Activated CD8-positive, alpha-beta memory T cell treated with anti-CD3 and anti-CD28 coated beads for 1 hour (primary cell): ENCODE data around the gene KDM6A.
"Not testable (repeated sequence)": the region's sequence is repeated elsewhere in the genome, so short reads cannot be mapped to it uniquely, and the experiment has no call there.

Experiments
- DNase-seq, 2 donors: peaks; one replicate each; pipeline ENCODE4 v3.0.0-alpha.2; 2020; ENCODE audit warnings: low read depth in 1 of 2; ENCODE audit errors: extremely low read depth in 1 of 2

The KDM6A gene

DNA sequence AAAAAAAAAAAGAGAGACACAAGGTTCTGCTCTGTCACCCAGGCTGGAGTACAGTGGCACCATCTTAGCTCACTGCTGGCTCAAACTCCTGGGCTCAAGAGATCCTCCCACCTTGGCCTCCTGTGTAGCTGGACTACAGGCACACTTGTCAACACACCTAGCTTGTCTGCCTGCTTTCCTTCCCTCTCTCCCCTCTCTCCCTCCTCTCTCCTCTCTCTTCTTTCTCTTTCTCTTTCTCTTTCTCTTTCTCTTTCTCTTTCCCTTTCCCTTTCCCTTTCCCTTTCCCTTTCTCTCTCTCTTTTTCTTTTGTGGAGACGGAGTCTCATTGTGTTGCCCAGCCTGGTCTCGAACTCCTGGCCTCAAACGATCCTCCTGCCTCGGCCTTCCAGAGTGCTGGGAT is 195.6 kb downstream of the KDM6A start:
- no peak for DNase-seq

DNA sequence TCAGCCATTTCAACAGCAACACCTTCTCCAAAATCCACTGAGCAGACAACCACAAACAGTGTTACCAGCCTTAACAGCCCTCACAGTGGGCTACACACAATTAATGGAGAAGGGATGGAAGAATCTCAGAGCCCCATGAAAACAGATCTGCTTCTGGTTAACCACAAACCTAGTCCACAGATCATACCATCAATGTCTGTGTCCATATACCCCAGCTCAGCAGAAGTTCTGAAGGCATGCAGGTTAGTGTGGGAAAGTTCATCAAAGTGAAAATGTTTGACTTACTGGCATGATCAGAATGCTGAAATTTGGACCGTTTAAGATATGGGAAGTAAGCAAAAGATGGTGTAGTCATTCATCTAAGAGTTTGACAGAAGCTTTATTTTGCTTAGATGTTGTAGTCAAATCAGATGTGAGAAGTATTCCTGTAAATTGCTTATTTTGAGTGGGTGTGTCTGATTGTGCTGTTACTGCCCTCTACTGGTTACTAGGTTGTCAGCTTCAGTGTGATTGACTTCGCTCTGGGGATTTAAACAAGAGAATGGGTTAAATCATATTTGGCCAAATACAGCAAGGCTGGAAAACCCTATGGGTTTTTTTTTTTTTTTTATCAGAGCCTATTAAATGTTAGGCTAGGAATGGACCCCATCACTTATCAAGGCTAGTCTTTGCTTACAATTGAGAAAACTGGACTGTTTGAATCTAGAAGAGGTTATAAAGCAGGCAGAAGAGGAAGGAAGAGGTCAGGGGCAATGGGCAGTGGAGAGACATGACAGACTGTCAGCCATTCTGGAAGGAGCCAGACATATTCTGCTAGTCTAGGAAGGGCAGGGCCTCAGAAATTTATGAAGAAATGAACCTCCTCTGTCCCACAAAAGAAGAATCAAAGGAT is 197.4 kb downstream of the KDM6A start:
- DNase-seq: no peak

DNA sequence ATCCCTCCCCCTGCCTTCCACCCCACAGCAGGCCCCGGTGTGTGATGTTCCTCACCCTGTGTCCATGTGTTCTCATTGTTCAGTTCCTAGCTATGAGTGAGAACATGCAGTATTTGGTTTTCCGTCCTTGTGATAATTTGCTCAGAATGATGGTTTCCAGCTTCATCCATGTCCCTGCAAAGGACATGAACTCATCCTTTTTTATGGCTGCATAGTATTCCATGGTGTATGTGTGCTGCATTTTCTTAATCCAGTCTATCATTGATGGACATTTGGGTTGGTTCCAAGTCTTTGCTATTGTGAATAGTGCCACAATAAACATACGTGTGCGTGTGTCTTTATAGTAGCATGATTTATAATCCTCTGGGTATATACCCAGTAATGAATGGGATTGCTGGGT is 200.0 kb downstream of the KDM6A start:
- DNase-seq: not testable (repeated sequence)

DNA sequence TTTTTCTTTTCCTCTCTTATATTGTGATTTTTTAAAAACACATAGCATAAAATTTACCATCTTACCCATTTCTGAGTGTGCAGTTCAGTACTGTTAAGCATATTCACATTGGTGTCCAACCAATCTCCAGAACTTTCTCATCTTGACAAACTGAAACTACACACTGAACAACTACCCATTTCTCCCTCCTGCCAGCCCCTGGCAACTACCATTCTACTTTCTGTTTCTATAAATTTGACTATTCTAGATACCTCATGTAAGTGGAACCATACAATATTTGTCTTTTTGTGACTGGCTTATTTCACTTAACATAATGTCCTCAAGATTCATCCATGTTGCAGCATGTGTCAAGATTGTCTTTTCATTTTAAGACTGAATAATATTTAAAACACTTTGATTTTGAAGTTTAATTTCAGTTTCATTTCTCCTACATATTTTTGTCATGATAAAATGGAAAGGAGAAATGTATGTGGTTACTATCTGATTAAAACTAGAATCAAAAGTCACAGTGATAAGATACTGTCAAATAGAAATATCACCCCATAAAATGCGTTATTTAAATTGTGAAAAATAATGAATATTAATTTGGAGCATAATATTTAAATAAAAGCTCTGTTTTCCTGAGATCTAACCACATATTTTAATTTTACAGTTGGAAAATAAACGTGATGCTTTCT is 204.9 kb downstream of the KDM6A start:
- no peak for DNase-seq

DNA sequence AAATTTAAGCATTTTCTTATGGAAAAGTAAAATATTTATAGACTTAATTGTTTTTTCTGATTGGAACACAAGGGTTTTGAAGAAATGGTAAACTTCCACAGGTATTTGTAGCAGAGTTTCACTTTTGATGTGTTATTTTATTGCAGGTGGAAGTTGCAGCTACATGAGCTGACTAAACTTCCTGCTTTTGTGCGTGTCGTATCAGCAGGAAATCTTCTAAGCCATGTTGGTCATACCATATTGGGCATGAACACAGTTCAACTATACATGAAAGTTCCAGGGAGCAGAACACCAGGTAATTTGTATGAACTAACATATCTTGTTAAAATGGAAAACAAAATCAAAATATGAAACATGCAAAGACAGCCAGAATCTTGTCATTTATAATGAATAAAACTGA is 210.3 kb downstream of the KDM6A start:
- DNase-seq: no peak

DNA sequence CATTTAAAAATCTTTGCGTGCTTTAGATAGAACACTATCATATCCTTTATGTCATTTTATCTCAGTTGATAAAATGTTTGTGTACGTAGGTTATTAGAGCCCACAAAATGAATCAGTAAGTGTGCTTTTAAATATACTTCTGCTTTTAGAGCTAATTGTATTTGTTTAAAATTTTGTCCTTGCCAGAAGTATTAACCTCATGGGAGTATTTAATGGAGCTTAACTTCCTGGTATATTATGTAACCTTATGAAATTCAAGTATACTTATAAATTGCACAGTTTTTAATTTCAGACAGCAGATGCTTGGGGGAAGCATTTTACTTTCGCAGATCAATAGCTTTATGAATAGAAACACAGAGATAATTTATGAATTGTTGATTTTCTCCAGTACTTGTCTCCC is 237.5 kb downstream of the KDM6A start:
- DNase-seq: no peak

DNA sequence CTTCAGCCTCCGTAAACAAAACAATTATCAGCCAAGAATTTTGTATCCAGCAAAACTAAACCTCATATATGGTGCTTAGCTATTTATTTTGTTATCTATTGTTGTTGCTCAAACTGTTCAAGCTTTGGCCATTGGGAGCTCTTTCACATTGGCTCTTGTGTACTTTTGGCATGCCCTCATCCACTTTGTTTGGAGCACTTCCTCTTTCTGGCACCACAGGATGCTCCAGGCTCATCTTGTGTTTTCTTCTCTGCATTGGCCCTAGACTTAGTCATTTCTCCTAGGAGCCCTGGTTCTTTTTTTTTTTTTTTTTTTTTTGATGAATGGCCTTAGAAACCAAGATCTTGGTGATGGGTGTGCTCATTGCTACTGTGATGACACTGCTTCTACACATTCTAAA is 253.2 kb downstream of the KDM6A start:
- DNase-seq: no peak

DNA sequence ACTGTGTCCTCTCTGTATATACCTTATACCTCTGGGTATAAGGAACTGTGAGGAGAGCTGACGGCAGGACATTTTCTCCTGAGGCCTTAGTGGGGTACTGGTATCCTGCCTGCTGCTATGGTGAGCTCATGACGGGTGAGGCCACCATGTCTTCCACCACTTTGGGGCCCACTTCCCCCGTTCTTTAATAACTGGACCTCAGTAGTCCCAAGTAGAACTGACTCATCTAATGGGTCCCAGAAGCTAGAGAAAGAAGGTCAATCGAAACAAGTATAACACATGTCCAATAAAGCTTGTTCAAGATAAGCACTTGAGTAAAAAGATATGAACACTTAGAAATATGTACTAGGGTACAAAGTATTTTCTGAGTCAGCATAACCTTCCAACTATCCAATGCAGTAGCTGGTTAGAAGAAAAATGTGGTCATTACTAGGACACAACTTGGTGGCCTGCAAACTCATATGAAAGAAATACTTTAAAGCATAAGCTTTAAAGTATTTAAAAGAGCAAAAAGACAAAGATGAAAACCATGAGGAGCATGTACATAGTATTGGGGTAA is 256.0 kb downstream of the KDM6A start:
- DNase-seq: no peak

DNA sequence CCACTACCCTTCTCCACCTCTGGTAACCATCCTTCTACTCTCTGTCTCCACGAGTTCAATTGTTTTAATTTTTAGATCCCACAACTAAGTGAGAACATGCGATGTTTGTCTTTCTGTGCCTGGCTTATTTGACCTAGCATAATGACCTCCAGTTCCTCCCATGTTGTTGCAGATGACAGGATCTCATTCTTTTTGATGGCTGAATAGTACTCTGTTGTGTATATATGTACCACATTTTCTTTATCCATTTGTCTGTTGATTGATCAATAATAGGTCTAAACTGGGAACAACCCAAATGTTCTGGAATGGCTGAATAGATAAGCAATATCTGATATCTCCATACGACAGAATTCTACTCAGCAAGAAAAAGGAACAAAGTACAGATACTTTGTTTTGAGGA is 260.5 kb downstream of the KDM6A start:
- DNase-seq: no peak

DNA sequence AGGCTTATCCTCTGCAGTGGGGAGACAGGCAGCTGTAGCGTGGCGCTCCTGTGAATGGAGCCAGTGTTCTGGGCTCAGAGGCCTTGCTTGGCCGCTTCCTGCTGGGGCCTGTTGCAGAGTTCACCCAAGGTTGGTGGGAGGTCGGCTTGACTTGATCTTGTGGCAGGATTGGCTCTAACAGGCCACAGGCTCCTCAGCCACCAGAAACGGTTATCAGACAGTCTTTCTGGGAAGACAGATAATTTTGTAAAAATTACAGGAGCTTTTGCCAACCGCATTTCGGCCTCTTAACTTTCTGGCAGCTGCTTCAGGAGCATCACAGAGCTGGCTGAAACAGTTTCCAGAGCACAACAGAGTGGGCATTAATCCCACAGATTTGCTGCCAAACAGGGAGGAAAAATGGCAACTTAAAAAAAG is 261.3 kb downstream of the KDM6A start:
- no peak for DNase-seq

DNA sequence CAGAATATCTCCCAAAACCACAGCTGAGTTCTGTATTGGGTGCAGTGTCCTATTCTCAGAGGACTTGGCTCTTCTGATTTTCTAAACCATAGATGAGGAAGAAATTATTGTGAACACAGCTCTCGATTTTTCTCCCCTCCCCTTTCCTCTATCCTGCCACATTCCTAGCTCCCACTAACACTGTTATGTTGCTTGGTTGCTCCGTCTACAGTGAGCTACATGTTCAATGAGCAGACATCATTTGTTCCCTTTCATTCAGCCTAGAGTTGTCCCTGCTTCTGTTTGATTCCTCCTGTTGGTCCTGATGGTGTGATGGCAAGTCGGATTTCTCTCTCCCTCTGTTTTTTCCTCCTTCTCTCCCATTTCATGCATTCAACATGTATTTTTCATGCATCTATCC is 261.8 kb downstream of the KDM6A start:
- DNase-seq: no peak

DNA sequence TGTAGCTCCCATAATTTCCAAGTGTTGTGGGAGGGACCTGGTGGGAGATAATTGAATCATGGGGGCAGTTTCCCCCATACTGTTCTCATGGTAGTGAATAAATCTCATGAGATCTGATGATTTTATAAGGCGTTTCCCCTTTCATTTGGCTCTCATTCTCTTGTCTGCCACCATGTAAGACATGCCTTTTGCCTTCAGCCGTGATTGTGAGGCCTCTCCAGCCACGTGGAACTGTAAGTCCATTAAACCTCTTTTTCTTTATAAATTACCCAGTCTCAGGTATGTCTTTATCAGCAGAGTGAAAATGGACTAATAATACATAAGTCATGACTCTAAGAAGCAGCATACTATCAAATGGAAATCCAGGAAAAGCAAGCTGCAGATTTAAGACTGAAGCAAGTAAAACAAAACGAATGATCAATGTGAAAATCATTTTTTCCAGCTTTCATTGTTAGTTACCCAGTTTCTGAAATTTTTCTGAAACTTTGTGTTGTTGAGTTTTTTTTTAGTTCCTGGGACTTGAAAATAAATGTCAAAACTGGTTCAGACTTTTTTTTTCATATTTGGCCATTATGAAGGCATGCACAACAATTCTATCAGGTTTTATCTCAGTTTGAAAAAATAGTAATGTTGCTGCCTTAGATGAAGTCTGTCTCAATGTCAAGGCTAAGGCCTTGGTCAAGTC is 262.5 kb downstream of the KDM6A start:
- not testable (repeated sequence) for DNase-seq

DNA sequence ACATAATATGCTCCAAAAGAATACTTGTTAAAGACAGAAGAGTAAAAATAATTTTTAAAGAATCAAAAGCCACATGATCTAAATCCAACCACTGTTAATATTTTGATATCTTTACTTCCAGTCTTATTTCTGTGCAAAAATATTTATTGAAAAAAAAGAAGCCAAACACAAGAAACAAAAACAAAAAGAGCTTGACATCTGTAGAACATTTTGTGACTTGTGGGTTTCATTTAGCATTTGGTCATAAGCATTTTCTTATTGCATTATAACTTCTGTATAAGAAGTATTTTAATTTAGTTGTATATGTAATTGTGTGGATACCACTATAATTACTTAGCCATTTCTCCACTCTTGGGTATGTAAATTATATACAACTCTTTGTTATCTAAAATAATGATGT is 264.5 kb downstream of the KDM6A start:
- no peak for DNase-seq

DNA sequence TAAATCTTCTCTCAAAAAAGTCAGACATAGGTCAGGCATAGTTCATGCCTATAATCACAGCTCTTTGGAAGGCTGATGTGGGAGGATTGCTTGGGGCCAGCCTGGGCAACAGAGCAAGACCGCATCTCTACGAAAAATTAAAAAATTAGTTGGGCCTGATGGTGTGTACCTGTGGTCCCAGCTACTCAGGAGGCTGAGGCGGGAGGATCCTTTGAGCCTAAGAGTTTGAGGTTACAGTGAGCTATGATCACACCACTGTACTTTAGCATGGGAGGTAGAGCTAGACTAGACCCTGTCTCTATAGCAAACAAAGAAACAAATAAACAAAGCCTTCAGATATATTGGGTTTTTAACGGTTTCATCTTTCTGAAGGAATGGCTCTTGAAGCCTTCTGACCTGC is 265.5 kb downstream of the KDM6A start:
- DNase-seq: no peak

DNA sequence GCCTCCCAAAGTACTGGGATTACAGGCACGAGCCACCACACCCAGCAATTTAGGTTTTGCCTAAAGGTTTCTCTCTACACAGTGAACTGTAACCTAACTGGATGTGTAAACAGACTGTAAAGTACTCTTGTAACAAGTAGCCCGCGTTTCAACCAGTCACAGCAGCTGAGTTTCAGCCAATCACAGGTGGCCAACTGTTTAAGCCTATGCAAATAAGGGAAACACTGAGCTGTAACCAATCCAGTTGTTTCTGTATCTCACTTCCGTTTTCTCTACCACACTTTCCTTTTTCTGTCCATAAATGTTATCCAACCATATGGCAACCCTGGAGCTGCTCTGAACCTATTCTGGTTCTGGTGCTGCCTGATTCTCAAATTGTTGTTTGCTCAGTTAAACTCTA is 267.8 kb downstream of the KDM6A start:
- no peak for DNase-seq

DNA sequence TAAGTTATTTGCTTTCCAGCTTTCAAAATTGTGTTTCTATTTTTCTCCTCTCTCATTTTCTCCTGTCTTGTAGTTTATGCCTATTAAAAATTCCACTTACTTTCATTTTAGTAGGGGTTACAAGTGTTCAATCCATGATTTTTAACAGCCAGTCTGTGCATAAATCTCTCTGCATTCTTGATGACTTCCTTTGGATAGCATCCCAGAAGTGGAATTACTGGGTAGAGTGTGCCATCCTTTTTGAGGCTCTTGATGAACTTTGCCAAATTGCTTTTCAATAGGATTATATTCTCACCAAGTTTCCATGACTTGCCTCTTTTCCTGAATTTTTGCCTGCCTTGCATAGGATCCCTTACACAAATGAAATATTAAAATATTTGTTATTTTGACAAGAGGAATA is 269.2 kb downstream of the KDM6A start:
- no peak for DNase-seq

DNA sequence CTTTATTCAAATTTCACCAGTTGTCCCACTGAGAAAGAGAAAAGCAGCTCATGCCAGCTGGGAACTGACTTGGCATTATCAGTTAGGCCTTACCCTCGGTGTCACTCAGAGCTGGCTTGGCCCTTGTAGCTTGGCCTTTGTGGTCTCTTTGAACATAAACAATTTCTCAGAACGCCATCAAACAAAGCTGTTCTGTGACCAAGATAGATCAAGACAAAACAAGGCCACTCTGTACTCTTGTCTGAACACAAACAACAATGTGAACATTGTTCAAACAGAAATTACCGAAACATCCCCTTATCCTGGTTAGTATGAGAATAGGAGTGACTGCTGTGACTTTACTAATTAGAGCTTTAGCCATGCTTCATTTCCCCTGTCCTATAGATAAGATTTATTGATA is 270.5 kb downstream of the KDM6A start:
- DNase-seq: no peak

DNA sequence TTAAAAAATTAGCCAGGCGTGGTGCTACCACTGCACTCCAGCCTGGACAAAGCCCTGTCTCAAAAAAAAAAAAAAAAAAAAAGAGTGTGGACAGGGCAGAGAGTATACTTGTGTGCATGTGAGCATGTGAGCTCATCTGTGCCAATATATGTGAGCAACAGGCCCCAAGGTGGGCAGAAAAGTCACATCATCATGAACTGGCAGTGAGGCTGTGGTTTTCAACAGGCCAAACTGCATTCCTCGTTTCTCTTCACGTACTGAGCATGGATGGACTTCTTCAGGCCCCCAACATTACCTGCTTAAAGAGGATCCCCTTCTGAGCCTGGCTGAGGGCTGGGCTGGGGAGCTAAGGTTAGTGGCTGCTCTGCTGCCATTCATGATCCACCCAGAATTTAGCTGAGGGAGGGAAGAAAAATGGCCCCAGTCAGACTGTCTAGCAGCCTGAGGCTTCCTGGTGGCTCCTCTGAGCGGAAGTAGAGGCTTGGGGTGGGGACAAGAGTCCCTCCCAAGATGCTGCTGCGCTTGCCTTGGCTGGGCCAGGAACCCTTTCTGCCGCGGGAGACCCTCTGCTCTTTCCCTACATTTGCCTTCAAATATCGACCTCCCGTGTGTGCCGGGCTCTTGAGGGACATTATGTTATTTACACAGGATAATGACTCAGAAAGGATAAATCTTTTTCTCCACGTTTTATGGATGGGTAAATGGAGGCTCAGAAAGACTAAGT is 272.7 kb downstream of the KDM6A start:
- DNase-seq: no peak

DNA sequence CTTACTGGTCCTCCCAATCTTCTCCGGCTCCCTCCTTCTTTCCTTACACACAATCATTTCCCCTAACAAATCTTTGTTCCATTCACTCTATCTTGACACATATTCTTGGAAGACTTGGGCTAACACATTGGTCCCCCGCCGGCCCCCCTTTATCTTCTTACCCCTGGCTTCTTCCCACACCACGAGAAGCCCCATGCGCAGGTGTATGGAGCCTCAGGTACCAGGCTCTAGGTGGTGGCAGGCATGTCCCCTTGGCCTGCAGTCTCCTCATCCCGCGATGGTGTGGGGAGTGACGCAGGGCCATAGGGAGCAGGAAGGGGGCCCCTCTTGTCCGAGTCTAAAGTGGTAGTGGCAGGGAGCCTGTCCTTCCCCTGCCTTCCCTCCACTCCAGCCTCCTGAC is 277.8 kb downstream of the KDM6A start:
- DNase-seq: no peak

DNA sequence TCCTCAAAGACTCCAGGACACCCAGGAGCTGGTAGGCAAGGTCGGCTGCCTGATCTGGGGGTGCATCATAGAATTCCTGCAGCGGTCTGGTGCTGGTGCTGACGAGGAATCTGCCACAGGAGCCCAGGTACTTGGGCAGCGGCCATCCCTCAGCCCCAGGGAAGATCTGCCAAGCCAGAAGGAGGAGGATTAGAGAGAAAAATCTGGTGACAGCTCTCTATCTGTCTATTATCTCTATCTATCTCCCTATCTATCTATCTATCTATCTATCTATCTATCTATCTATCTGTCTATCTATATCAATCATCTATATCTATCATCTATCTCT is 281.0 kb downstream of the KDM6A start:
- no peak for DNase-seq

DNA sequence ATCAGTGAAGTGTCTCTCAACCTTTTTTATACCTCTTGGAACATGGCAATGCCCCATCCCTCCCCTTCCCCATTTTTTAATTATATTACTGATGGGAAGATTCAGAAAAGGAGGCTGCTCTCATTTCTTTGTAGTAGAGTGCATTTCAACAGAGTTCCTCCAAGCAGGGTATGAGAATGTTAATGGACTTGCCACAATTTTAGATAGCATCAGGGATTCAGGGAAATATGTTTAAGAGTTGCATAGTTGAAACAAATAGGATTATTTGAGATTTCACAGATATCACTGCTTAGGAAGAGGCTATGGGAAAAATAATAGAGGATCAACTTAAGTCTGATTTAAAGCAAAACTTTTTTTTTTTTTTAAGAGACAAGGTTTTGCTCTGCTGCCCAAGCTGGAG is 281.5 kb downstream of the KDM6A start:
- DNase-seq: no peak
